IMR-90 (cell line): ENCODE measurements around the gene EGFR.

ENCODE experiments used
- BHLHE40 ChIP-seq: fragments of 150-350 bp; IDR thresholded peaks from 2 replicates; pipeline ENCODE4 v1.6.1; 2016; ENCODE audit warnings: mild to moderate bottlenecking, low read depth, low read length
- CEBPB ChIP-seq: IDR thresholded peaks from 2 replicates; pipeline ENCODE4 v1.6.1; 2012; ENCODE audit warnings: low read depth, low read length, improper control_type of control experiment
- CTCF ChIP-seq: conservative IDR thresholded peaks from 2 replicates; pipeline ENCODE4 v1.5.1; 2012; ENCODE audit warnings: mild to moderate bottlenecking, low read depth, low read length, improper control_type of control experiment
- MXI1 ChIP-seq: IDR thresholded peaks from 2 replicates; pipeline ENCODE4 v1.6.1; 2012; ENCODE audit warnings: low read depth, mild to moderate bottlenecking, low read length, moderate library complexity, borderline replicate concordance
- NFE2L2 ChIP-seq: fragments of 150-350 bp; IDR thresholded peaks from 2 replicates; pipeline ENCODE4 v1.6.1; 2016; ENCODE audit warnings: low read depth, mild to moderate bottlenecking, low read length
- POLR2A ChIP-seq: IDR thresholded peaks from 2 replicates; pipeline ENCODE4 v1.6.1; 2012; ENCODE audit warnings: mild to moderate bottlenecking, low read depth, low read length
- RFX5 ChIP-seq: IDR thresholded peaks from 2 replicates; pipeline ENCODE4 v1.8.0; 2012; ENCODE audit warnings: low read depth, mild to moderate bottlenecking, low read length, moderate library complexity
- SMC3 ChIP-seq: fragments of 150-350 bp; IDR thresholded peaks from 2 replicates; pipeline ENCODE4 v1.6.1; 2016; ENCODE audit warnings: low read depth, mild to moderate bottlenecking, antibody characterized with exemption, low read length, moderate library complexity
- TF ChIP-seq, protein P1 (sequence below): fragments of 150-350 bp; IDR thresholded peaks from 2 replicates; pipeline ENCODE4 v1.6.1; 2017; ENCODE audit warnings: mild to moderate bottlenecking, antibody characterized with exemption, low read length, low read depth

DNA sequence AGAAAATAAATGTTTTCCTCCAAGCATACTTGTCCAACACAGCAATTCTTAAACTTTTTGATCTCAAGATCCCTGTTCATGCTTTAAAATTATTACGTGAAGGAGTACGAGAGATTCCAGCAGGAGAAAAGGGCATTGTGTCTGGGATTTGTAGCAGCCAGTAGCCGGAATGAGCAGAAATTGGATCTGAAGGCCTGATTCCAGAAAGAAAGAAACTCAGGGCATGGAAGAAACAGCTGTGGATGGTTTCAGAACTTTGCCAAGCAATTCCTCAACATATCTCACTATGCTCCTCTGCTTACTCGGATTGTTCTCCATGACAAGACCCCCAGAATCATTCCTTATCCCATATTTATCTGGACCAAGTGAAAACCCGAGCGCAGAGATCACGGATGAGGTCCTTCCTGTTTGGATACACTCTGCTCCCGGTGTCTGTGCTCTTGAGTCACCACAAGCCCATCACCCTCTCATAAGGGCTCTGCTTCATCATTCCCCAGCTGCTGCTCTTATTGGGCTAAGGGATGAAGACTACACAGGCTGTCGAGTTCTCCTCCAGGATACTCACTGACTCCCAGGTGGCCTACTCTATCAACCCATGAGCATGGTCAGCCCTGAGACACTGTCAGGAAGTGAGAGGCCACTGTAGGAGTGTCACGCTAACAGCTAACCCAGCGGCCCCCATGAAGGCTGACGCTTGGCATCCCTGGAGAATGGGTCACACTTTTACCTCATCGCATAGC lies 225.4 kb downstream of the EGFR start:
- no peak for TF ChIP-seq MXI1
- no peak for TF ChIP-seq RFX5
- TF ChIP-seq POLR2A, result no peak
- TF ChIP-seq CTCF, result no peak
- no peak for TF ChIP-seq BHLHE40
- no peak for TF ChIP-seq NFE2L2
- TF ChIP-seq CEBPB, result no peak
- TF ChIP-seq, protein P1, sequence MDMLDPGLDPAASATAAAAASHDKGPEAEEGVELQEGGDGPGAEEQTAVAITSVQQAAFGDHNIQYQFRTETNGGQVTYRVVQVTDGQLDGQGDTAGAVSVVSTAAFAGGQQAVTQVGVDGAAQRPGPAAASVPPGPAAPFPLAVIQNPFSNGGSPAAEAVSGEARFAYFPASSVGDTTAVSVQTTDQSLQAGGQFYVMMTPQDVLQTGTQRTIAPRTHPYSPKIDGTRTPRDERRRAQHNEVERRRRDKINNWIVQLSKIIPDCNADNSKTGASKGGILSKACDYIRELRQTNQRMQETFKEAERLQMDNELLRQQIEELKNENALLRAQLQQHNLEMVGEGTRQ, result no peak
- TF ChIP-seq SMC3, result no peak
